HepG2 (cell line): ENCODE data around the gene ZMIZ1. TPM values are rescaled to one million over a fixed set of nuclear protein-coding genes. Genes with fewer than 3 reads are reported as not detected.

Source experiments
- CCDC6 ChIP-seq: sonication (generic); formaldehyde crosslinking; IDR thresholded peaks from 2 replicates; pipeline ENCODE4 v1.8.1; 2022; ENCODE audit warnings: mild to moderate bottlenecking, missing genetic modification reagents, moderate library complexity
- FOXK2 ChIP-seq: fragments of 450-650 bp; IDR thresholded peaks from 2 replicates; pipeline ENCODE4 v1.6.1; 2016
- HNF4A ChIP-seq: sonication (generic); formaldehyde crosslinking; IDR thresholded peaks from 2 replicates; pipeline ENCODE4 v1.4.0; 2020; ENCODE audit warnings: missing genetic modification reagents
- HNRNPUL1 ChIP-seq: fragments of 200-400 bp; formaldehyde crosslinking; IDR thresholded peaks from 2 replicates; pipeline ENCODE4 v1.6.1; 2017; ENCODE audit warnings: low read depth, mild to moderate bottlenecking, low read length, moderate library complexity
- HOXA3 ChIP-seq: sonication (generic); formaldehyde crosslinking; IDR thresholded peaks from 2 replicates; pipeline ENCODE4 v1.5.0; 2020; ENCODE audit warnings: missing genetic modification reagents
- KDM6A ChIP-seq: IDR thresholded peaks from 2 replicates; pipeline ENCODE4 v1.6.1; 2016; ENCODE audit warnings: low read depth
- KLF16 ChIP-seq, 2 experiments: sonication (generic) in 1 of 2; formaldehyde crosslinking in 1 of 2; IDR thresholded peaks; 2 replicates each; pipeline versions ENCODE4 v1.6.1 to v1.8.0; 2016 to 2023; ENCODE audit warnings: missing genetic modification reagents in 2 of 2, missing compliant biosample characterization in 1 of 2
- NONO ChIP-seq, 2 experiments: fragments of 450-650 bp in 1 of 2; sonication (generic) in 1 of 2; formaldehyde crosslinking in 1 of 2; IDR thresholded peaks in 1 of 2; conservative IDR thresholded peaks in 1 of 2; 2 replicates each; pipeline versions ENCODE4 v1.6.1 to v1.8.0; 2017 to 2022; ENCODE audit warnings: mild to moderate bottlenecking in 1 of 2, missing genetic modification reagents in 1 of 2, moderate library complexity in 1 of 2
- TMF1 ChIP-seq: sonication (generic); formaldehyde crosslinking; IDR thresholded peaks from 2 replicates; pipeline ENCODE4 v1.8.1; 2022; ENCODE audit warnings: low read depth, missing genetic modification reagents
- ZBTB3 ChIP-seq: sonication (generic); formaldehyde crosslinking; IDR thresholded peaks from 2 replicates; pipeline ENCODE4 v1.4.0; 2020; ENCODE audit warnings: low read depth, mild to moderate bottlenecking, moderate library complexity, missing genetic modification reagents, borderline replicate concordance
- ZNF138 ChIP-seq: sonication (generic); formaldehyde crosslinking; IDR thresholded peaks from 2 replicates; pipeline ENCODE4 v1.5.0; 2020; ENCODE audit warnings: mild to moderate bottlenecking, low read depth, missing genetic modification reagents
- ZNF644 ChIP-seq: IDR thresholded peaks from 2 replicates; pipeline ENCODE4 v1.6.1; 2016; ENCODE audit warnings: low read depth
- ZNF737 ChIP-seq: sonication (generic); formaldehyde crosslinking; IDR thresholded peaks from 2 replicates; pipeline ENCODE4 v1.5.0; 2020; ENCODE audit warnings: missing genetic modification reagents, mild to moderate bottlenecking, borderline replicate concordance
- ZNF839 ChIP-seq: sonication (generic); formaldehyde crosslinking; IDR thresholded peaks from 2 replicates; pipeline ENCODE4 v1.4.0; 2020; ENCODE audit warnings: missing genetic modification reagents, mild to moderate bottlenecking, borderline replicate concordance
- ZSCAN30 ChIP-seq: sonication (generic); formaldehyde crosslinking; IDR thresholded peaks from 2 replicates; pipeline ENCODE4 v1.5.0; 2020; ENCODE audit warnings: mild to moderate bottlenecking, missing genetic modification reagents
- polyA plus RNA-seq, 8 experiments: library from polyadenylated mRNA; depleted of rRNA in 3 of 8; stranded (reverse) in 7 of 8; unstranded in 1 of 8; fragments of >200 nt; fragmentation: Illumina TruSeq in 4 of 8; extraction: Trizol in 4 of 8; gene quantifications; 2 replicates each; pipeline versions ENCODE4 v1.2.1 to v1.2.3, GENCODE V29; 2011 to 2016; ENCODE audit warnings: low read depth in 4 of 8, missing spikeins in 1 of 8, mixed read lengths in 1 of 8; ENCODE audit not compliant: insufficient read depth in 1 of 8
- total RNA-seq, 5 experiments: library from RNA; depleted of rRNA; stranded (reverse); fragments of >200 nt; fragmentation: Illumina TruSeq; extraction: Trizol; gene quantifications; 2 replicates each; pipeline ENCODE4 v1.2.3, GENCODE V29; 2016; ENCODE audit warnings: low read depth in 1 of 5
- TF ChIP-seq, protein P1 (sequence below): IDR thresholded peaks from 2 replicates; pipeline ENCODE4 v1.6.1; 2016; ENCODE audit warnings: low read depth, borderline replicate concordance
- TF ChIP-seq, protein P2 (sequence below): sonication (generic); formaldehyde crosslinking; IDR thresholded peaks from 2 replicates; pipeline ENCODE4 v1.4.0; 2020; ENCODE audit warnings: missing genetic modification reagents, borderline replicate concordance
- TF ChIP-seq, protein P3 (sequence below): sonication (generic); formaldehyde crosslinking; IDR thresholded peaks from 2 replicates; pipeline ENCODE4 v1.4.0; 2020; ENCODE audit warnings: mild to moderate bottlenecking, missing genetic modification reagents
- TF ChIP-seq, protein P4 (sequence below): sonication (generic); formaldehyde crosslinking; IDR thresholded peaks from 2 replicates; pipeline ENCODE4 v1.5.0; 2020; ENCODE audit warnings: mild to moderate bottlenecking, missing genetic modification reagents, borderline replicate concordance

ZMIZ1 gene
- total and polyA plus RNA-seq, 2 of the 13 experiments (the other 11 are each of a cell fraction or from before 2014, with no cell fraction given), result 5.3 to 10.2 TPM

- TF ChIP-seq, protein P1, sequence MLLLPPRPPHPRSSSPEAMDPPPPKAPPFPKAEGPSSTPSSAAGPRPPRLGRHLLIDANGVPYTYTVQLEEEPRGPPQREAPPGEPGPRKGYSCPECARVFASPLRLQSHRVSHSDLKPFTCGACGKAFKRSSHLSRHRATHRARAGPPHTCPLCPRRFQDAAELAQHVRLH, result peak; percentile 98
- TF ChIP-seq ZNF644, result peak; percentile 76
- peak; percentile 80 for TF ChIP-seq KDM6A (CRISPR knock-in tag)
- TF ChIP-seq, protein P2, sequence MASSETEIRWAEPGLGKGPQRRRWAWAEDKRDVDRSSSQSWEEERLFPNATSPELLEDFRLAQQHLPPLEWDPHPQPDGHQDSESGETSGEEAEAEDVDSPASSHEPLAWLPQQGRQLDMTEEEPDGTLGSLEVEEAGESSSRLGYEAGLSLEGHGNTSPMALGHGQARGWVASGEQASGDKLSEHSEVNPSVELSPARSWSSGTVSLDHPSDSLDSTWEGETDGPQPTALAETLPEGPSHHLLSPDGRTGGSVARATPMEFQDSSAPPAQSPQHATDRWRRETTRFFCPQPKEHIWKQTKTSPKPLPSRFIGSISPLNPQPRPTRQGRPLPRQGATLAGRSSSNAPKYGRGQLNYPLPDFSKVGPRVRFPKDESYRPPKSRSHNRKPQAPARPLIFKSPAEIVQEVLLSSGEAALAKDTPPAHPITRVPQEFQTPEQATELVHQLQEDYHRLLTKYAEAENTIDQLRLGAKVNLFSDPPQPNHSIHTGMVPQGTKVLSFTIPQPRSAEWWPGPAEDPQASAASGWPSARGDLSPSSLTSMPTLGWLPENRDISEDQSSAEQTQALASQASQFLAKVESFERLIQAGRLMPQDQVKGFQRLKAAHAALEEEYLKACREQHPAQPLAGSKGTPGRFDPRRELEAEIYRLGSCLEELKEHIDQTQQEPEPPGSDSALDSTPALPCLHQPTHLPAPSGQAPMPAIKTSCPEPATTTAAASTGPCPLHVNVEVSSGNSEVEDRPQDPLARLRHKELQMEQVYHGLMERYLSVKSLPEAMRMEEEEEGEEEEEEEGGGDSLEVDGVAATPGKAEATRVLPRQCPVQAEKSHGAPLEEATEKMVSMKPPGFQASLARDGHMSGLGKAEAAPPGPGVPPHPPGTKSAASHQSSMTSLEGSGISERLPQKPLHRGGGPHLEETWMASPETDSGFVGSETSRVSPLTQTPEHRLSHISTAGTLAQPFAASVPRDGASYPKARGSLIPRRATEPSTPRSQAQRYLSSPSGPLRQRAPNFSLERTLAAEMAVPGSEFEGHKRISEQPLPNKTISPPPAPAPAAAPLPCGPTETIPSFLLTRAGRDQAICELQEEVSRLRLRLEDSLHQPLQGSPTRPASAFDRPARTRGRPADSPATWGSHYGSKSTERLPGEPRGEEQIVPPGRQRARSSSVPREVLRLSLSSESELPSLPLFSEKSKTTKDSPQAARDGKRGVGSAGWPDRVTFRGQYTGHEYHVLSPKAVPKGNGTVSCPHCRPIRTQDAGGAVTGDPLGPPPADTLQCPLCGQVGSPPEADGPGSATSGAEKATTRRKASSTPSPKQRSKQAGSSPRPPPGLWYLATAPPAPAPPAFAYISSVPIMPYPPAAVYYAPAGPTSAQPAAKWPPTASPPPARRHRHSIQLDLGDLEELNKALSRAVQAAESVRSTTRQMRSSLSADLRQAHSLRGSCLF (CRISPR knock-in tag), result no peak
- TF ChIP-seq TMF1 (CRISPR knock-in tag), result no peak
- TF ChIP-seq, protein P3, sequence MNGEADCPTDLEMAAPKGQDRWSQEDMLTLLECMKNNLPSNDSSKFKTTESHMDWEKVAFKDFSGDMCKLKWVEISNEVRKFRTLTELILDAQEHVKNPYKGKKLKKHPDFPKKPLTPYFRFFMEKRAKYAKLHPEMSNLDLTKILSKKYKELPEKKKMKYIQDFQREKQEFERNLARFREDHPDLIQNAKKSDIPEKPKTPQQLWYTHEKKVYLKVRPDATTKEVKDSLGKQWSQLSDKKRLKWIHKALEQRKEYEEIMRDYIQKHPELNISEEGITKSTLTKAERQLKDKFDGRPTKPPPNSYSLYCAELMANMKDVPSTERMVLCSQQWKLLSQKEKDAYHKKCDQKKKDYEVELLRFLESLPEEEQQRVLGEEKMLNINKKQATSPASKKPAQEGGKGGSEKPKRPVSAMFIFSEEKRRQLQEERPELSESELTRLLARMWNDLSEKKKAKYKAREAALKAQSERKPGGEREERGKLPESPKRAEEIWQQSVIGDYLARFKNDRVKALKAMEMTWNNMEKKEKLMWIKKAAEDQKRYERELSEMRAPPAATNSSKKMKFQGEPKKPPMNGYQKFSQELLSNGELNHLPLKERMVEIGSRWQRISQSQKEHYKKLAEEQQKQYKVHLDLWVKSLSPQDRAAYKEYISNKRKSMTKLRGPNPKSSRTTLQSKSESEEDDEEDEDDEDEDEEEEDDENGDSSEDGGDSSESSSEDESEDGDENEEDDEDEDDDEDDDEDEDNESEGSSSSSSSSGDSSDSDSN (CRISPR knock-in tag), result peak; percentile 97
- TF ChIP-seq HNF4A (CRISPR knock-in tag), result peak; percentile 85
- TF ChIP-seq ZSCAN30 (CRISPR knock-in tag), result no peak
- TF ChIP-seq FOXK2, result 0 out of 2 replicates have a peak, but pooled peaks have one; percentile 53
- TF ChIP-seq ZNF138 (CRISPR knock-in tag), result no peak
- TF ChIP-seq NONO (IDR thresholded peaks at IDR 0.05), result no peak
- TF ChIP-seq NONO (CRISPR knock-in tag; conservative IDR thresholded peaks at IDR 0.05), result peak; percentile 92
- TF ChIP-seq, protein P4, sequence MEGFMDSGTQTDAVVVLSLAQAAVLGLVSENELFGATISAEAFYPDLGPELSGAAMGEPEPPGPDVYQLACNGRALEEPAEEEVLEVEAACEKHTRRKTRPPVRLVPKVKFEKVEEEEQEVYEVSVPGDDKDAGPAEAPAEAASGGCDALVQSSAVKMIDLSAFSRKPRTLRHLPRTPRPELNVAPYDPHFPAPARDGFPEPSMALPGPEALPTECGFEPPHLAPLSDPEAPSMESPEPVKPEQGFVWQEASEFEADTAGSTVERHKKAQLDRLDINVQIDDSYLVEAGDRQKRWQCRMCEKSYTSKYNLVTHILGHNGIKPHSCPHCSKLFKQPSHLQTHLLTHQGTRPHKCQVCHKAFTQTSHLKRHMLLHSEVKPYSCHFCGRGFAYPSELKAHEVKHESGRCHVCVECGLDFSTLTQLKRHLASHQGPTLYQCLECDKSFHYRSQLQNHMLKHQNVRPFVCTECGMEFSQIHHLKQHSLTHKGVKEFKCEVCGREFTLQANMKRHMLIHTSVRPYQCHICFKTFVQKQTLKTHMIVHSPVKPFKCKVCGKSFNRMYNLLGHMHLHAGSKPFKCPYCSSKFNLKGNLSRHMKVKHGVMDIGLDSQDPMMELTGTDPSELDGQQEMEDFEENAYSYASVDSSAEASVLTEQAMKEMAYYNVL (CRISPR knock-in tag), result peak; percentile 95; the same call in 1 of the 2 replicates
- no peak for TF ChIP-seq HNRNPUL1
- no peak for TF ChIP-seq ZNF737 (CRISPR knock-in tag)
- TF ChIP-seq ZBTB3 (CRISPR knock-in tag), result no peak
- TF ChIP-seq CCDC6 (CRISPR knock-in tag), result peak; percentile 93
- no peak; the same call in 1 of the 2 replicates for TF ChIP-seq ZNF839 (CRISPR knock-in tag)
- peak in 1 of 2 experiments; percentile 79; a peak in 1 of 4 replicates for TF ChIP-seq KLF16 (CRISPR knock-in tag; IDR thresholded peaks at IDR 0.05)
- peak; percentile 85 for TF ChIP-seq HOXA3 (CRISPR knock-in tag)
Observed at GRCh38 chr10:79335470-79336235, 266.9 kb downstream of the ZMIZ1 start (continued).
